Measurements from ENCODE around the gene CHST12.
"Not testable (repeated sequence)": the region's sequence is repeated elsewhere in the genome, so short reads cannot be mapped to it uniquely, and the experiment has no call there.

Gene CHST12

GRCh38 chr7:2466675-2467074, 63.3 kb downstream of the CHST12 start:
- no peak for DNase-seq

GRCh38 chr7:2468227-2468626, 64.8 kb downstream of the CHST12 start:
- DNase-seq = no peak

GRCh38 chr7:2469460-2470203, 66.2 kb downstream of the CHST12 start:
- not testable (repeated sequence) for DNase-seq

- no peak for DNase-seq
These were observed 67.0 kb downstream of the CHST12 start for GRCh38 chr7:2470204-2471021.

- DNase-seq = peak; percentile 36
These were observed 67.6 kb downstream of the CHST12 start for GRCh38 chr7:2471022-2471329.

- DNase-seq = no peak
These were observed 68.0 kb downstream of the CHST12 start for GRCh38 chr7:2471396-2471795.

- DNase-seq = no peak
These were observed 69.3 kb downstream of the CHST12 start for GRCh38 chr7:2472739-2473138.

- DNase-seq = no peak
These were observed 70.2 kb downstream of the CHST12 start for GRCh38 chr7:2473496-2474180.

- DNase-seq = no peak
These were observed 70.8 kb downstream of the CHST12 start for GRCh38 chr7:2474224-2474623.

GRCh38 chr7:2474813-2475677, 71.6 kb downstream of the CHST12 start:
- DNase-seq = no peak

- DNase-seq = no peak
These were observed 72.2 kb downstream of the CHST12 start for GRCh38 chr7:2475678-2476015.

GRCh38 chr7:2476298-2476697, 72.9 kb downstream of the CHST12 start, which contains the start of gene GRIFIN:
Gene GRIFIN, minus strand, starts transcription at chr7:2476398. Its CDS starts 15 bp downstream, at chr7:2476383.
- DNase-seq = no peak

GRCh38 chr7:2476776-2477446, 73.5 kb downstream of the CHST12 start:
- no peak for DNase-seq

GRCh38 chr7:2477447-2478398, 74.3 kb downstream of the CHST12 start:
- peak; percentile 63 for DNase-seq

- peak; percentile 40 for DNase-seq
These were observed 75.0 kb downstream of the CHST12 start for GRCh38 chr7:2478399-2478785.

- no peak for DNase-seq
These were observed 75.4 kb downstream of the CHST12 start for GRCh38 chr7:2478800-2479199.

GRCh38 chr7:2479276-2480069, 76.1 kb downstream of the CHST12 start:
- DNase-seq = no peak

- no peak for DNase-seq
These were observed 76.6 kb downstream of the CHST12 start for GRCh38 chr7:2480070-2480408.

GRCh38 chr7:2481195-2481594, 77.8 kb downstream of the CHST12 start:
- no peak for DNase-seq

- DNase-seq = peak; percentile 25
These were observed 79.5 kb downstream of the CHST12 start for GRCh38 chr7:2482725-2483451.
